OCI-M2 (cell line): ENCODE measurements around the gene DNAJB2.
"Not testable (repeated sequence)": the region's sequence is repeated elsewhere in the genome, so short reads cannot be mapped to it uniquely, and the experiment has no call there.

Source experiments
- DNase-seq: peaks from one replicate; lab custom pipeline; 2025; ENCODE audit not compliant: unreplicated experiment; lab: John Stamatoyannopoulos, UW

Gene DNAJB2

GRCh38 chr2:219298759-219299371, 19.7 kb downstream of the DNAJB2 start:
- DNase-seq: peak; percentile 32

GRCh38 chr2:219299372-219299760, 20.2 kb downstream of the DNAJB2 start:
- no peak for DNase-seq

GRCh38 chr2:219300022-219300421, 20.9 kb downstream of the DNAJB2 start:
- DNase-seq: no peak

GRCh38 chr2:219302412-219302968, 23.3 kb downstream of the DNAJB2 start:
- DNase-seq: no peak

- DNase-seq: no peak
Observed at GRCh38 chr2:219304223-219304622, 25.1 kb downstream of the DNAJB2 start.

- DNase-seq: no peak
Observed at GRCh38 chr2:219306047-219306446, 26.9 kb downstream of the DNAJB2 start.

- DNase-seq: peak; percentile 42
Observed at GRCh38 chr2:219308142-219309101, 29.3 kb downstream of the DNAJB2 start.

- no peak for DNase-seq
Observed at GRCh38 chr2:219309278-219309677, 30.1 kb downstream of the DNAJB2 start, which contains the start of gene PTPRN. Gene PTPRN, minus strand, starts transcription at chr2:219309401. Its CDS starts 69 bp downstream, at chr2:219309332.

GRCh38 chr2:219312683-219313263, 33.6 kb downstream of the DNAJB2 start:
- DNase-seq: not testable (repeated sequence)

GRCh38 chr2:219314804-219315468, 35.8 kb downstream of the DNAJB2 start:
- DNase-seq: no peak

GRCh38 chr2:219323434-219323833, 44.3 kb downstream of the DNAJB2 start:
- DNase-seq: no peak

GRCh38 chr2:219325136-219325535, 46.0 kb downstream of the DNAJB2 start:
- DNase-seq: no peak

- no peak for DNase-seq
Observed at GRCh38 chr2:219325657-219326315, 46.6 kb downstream of the DNAJB2 start.

GRCh38 chr2:219327719-219328118, 48.6 kb downstream of the DNAJB2 start:
- DNase-seq: no peak

GRCh38 chr2:219331560-219332213, 52.5 kb downstream of the DNAJB2 start:
- no peak for DNase-seq

- DNase-seq: no peak
Observed at GRCh38 chr2:219332542-219332941, 53.4 kb downstream of the DNAJB2 start, which contains the start of gene RESP18. Gene RESP18, minus strand, starts transcription at chr2:219332744.

GRCh38 chr2:219334076-219334475, 54.9 kb downstream of the DNAJB2 start:
- no peak for DNase-seq

- DNase-seq: no peak
Observed at GRCh38 chr2:219335373-219335786, 56.2 kb downstream of the DNAJB2 start.
